Vagina (tissue), 2 donors: ENCODE measurements around the gene RALGAPA1.

Experiments used
- POLR2A ChIP-seq, 2 donors: fragments of 450-650 bp; IDR thresholded peaks; one replicate each; pipeline ENCODE4 v1.6.1; 2017; ENCODE audit warnings: antibody characterized with exemption in 2 of 2, mild to moderate bottlenecking in 2 of 2, moderate library complexity in 2 of 2
- TF ChIP-seq, protein P1 (sequence below), 3 experiments: fragments of 450-650 bp in 2 of 3; fragments of 200-600 bp in 1 of 3; sonication (generic) in 1 of 3; IDR thresholded peaks; one replicate each; pipeline ENCODE4 v1.5.1; 2017 to 2019; ENCODE audit warnings: antibody characterized with exemption in 3 of 3, mild to moderate bottlenecking in 2 of 3, moderate library complexity in 2 of 3

DNA sequence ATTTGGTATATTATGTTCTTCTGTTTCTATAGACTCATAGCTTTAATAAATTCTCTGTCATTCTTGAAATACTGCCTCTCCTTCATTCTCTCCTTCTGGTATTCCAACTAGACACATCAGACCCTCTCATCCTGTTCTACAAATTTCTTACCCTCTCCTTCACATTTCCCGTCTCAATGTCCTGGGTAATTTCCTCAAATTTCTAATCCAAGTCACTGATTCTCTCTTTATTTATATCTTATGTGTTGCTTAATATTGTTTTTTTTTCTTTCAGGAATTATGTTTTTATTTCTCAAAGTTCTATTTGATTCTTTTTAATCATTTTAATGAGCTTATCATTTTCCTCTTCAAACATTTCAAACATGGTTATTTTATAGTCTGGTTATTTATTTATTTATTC, 94.0 kb downstream of the RALGAPA1 start:
- TF ChIP-seq, protein P1, sequence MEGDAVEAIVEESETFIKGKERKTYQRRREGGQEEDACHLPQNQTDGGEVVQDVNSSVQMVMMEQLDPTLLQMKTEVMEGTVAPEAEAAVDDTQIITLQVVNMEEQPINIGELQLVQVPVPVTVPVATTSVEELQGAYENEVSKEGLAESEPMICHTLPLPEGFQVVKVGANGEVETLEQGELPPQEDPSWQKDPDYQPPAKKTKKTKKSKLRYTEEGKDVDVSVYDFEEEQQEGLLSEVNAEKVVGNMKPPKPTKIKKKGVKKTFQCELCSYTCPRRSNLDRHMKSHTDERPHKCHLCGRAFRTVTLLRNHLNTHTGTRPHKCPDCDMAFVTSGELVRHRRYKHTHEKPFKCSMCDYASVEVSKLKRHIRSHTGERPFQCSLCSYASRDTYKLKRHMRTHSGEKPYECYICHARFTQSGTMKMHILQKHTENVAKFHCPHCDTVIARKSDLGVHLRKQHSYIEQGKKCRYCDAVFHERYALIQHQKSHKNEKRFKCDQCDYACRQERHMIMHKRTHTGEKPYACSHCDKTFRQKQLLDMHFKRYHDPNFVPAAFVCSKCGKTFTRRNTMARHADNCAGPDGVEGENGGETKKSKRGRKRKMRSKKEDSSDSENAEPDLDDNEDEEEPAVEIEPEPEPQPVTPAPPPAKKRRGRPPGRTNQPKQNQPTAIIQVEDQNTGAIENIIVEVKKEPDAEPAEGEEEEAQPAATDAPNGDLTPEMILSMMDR (IDR thresholded peaks at IDR 0.05): no peak
- no peak for TF ChIP-seq POLR2A (IDR thresholded peaks at IDR 0.05)
